Stimulated activated CD4-positive, alpha-beta T cell treated with anti-CD3 and anti-CD28 coated beads, Interleukin-1b, Interleukin-23, amount 100 ng/mL, for 4 hours (primary cell): ENCODE results near the gene NSG1.
"Not testable (repeated sequence)": the region's sequence is repeated elsewhere in the genome, so short reads cannot be mapped to it uniquely, and the experiment has no call there.

Source experiments
- DNase-seq, 2 donors: peaks; one replicate each; pipeline ENCODE4 v3.0.0-alpha.2; 2020; ENCODE audit warnings: low read depth in 2 of 2

The NSG1 gene

GRCh38 chr4:4433941-4434340 is 47.0 kb downstream of the NSG1 start:
- no peak for DNase-seq

GRCh38 chr4:4436244-4436823 is 49.4 kb downstream of the NSG1 start:
- DNase-seq: no peak

DNA sequence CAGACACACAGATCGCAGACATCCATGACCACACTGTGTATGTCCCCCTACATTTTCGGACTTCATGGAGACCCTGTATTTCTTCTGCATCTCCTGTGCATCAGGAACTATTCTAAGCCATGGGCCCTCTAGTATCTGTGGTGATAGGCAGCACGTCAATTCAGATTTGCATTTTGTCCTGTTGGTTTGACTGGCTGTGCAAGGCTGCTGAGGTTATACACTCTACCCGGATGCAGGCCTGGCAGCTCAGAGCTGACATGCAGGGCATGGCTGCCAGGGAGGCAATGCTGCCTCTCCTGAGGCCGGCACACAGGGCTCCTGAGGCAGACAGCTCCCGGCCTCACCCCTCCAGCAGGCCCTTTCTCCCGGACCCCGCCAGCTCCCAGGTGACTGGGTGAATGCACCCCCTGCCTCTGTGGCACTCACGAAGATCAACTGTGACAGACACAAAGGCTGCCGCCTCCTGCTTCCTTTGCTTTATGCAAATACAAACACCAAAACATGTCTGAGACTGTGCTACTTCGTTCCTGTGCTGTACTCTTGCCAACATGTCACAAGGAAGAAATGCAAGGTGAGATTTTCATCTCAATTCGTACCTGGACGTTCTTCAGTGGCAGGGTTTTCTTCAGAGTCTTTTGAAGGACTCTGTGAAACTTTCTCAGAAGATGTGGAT is 51.0 kb downstream of the NSG1 start:
- DNase-seq: no peak

DNA sequence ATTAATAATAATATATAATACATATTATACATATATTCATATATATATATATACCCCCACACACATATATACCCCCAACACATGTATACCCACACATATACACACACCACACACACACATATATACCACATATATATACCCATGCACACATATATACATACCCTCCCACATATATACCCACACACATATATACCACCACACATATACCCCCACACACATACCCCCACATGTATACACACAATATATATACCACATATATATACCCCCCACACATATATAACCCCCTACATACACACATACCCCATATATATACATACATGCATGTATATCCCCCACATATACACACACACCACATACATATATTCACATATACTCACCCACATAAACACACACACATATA is 52.0 kb downstream of the NSG1 start:
- no peak for DNase-seq

DNA sequence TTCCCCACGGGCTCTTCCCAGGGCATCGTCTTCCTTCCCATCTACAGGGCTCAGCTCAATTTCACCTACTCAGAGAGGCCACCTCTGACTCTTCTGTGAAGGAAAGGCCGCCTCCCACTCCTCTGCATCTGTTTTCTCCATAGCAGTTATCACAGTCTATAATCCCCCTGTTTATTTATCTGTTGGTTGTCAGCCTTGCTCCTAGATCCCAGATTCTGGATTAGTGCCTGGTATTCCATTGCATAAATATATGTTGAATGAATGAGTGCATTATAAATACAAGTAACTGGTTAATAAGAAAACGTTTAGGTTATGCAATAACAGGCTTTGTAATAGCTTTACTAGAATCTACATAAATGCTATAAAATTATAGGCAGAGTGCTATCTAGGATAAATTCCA is 52.9 kb downstream of the NSG1 start:
- no peak for DNase-seq

DNA sequence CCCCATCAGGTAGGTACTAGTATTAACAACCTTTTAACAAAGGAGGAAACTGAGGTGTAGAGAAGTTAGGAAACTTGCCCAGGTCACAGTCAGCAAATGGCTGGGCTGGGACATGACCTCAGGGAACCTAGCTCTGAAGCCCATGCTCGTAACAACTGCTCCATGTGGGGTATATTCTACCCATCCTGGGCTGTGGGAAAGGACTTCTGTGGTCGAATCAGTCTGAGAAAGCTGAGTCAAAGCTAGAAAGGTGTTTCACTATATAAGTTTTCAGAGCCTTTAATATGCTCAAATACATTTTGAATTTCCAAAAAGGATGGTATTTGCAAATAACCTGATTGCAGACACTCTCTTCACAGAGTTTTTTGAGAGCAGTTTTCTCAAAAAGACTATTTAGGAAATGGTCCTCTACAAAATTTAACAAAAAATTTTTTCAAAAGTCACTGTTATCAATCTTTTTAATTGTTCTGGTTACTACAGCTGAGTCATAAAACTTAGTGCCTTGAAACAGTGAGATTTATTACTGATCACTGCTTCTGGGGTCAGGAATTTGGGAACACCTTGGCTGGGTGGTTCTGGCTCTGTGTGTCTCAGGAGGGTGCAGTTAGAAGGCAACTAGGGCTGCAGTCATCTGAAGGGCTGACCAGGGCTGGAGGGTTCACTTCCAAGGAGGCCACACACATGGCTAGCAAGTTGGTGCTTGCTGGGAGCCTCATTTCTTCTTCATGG is 53.6 kb downstream of the NSG1 start:
- DNase-seq: no peak

- no peak for DNase-seq
Observed at GRCh38 chr4:4443821-4444220, 56.9 kb downstream of the NSG1 start.

DNA sequence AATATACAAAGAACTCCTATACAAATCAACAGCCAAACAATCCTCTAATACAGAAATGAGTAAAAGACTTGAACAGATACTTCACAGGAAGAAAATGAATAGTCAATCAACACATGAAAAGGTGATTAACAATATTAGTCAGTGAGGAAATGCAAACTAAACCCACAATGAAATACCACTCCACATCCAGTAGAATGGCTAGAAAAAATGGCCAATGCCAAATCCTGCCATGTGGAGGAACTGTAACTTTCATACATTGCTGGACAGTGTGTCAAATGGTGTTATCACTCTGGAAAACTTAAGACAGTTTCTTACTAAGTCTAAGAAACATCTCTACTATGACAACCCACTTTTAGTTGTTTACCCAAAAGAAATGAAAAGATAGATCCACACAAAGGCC is 59.5 kb downstream of the NSG1 start:
- no peak for DNase-seq

DNA sequence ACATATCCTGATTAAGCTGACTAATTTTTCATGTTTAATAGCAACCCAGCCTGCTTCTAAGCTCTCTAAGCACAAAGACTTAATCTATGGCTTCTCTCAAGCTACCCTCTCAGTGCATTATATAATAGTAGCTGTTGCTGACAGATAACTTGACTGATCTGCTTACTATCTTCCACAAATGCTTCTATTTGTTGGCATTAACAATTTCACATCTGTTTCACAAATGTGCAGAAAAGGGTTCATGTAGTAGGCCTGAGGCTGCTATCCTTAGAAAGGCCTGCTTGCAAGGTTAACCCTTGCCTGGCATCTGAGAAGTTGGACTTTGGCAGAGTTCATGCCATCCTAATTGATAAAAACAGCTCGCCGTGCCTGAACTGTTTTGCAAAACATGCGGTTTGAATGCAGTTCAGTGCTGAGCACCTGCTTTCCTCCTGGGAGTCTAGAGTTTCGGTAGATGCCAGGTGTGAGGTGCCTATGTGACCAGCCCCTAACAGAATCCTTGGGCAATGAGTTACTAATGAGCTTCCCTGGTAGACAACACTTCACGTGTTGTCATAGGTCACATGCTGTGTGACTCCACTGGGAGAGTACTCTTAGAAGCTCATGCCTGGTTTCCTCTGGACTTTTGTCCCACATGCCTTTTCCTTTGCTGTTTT is 68.4 kb downstream of the NSG1 start:
- no peak for DNase-seq

DNA sequence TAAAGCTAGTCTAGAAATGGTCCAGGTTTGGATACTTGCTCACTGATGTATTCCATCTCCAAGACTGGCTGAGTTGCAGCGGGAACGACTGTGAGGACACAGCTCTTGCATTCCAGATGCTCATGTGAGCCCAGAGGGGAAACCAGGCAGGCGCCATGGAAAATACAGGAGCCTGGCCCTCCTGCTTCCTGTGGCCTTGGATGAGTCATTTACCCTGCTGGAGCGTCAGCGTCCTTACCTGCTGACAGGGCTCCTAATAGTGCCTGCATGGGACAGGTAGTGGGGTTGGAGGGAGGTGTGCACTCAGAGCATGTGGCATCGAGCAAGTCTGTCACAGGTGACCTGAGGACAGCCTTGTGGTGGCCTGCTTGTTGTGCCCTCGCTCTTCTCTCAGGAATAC is 69.4 kb downstream of the NSG1 start:
- DNase-seq: no peak

- no peak for DNase-seq
Observed at GRCh38 chr4:4456816-4457578, 70.1 kb downstream of the NSG1 start.

DNA sequence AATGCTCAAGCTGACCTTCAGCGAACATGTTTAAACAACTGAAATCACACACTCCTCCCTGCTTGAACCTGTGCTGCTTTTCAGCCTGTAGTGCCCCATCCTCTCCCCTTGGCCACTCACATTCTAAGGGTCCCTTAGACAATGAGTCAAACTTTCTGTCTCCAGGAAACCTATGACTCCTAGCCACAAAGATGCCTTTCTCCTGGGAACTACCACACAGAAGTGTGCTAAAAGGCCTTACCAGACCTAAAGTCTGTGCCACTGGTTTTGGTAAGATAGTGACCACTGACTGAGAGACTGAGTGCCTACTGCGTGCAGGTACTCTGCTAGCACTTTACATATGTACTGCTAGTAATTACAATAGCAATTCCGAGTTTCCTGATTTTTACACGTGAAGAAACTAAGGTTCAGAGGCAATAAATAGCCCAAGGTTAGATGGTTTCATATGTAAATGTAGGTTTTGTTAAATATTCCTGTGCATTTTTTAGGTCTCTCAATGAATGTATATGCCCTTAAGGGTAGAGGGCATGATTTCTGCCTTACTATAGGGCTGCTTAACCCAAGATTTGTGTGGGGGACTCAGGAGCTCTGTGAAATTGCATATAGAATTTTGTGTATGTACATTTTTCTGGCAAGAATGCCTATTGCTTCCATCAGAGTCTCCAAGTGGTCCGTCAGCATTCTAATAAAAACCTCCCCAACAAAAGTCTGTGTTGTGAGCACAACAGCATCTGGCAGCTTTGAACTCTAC is 71.1 kb downstream of the NSG1 start:
- no peak for DNase-seq

GRCh38 chr4:4459181-4459580 is 72.3 kb downstream of the NSG1 start:
- no peak for DNase-seq

DNA sequence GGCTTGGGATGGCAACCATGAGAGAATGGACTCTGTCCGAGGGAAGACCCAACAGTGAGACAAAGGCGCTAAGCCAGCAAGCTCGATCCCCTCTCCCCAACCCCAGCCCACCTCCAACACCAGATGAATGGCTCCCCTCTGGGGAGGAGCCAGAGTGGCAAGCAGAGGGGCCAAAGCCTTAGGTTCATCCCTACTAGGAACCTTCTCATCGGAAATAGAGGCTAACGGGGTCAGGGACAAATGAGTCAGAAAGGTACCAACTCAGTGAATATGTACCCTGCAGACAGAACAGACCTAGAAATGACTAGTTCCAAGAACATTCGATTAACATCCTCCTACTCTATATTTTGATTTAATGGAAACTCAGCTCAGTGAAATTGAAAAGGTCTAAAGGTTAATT is 73.9 kb downstream of the NSG1 start:
- DNase-seq: no peak

DNA sequence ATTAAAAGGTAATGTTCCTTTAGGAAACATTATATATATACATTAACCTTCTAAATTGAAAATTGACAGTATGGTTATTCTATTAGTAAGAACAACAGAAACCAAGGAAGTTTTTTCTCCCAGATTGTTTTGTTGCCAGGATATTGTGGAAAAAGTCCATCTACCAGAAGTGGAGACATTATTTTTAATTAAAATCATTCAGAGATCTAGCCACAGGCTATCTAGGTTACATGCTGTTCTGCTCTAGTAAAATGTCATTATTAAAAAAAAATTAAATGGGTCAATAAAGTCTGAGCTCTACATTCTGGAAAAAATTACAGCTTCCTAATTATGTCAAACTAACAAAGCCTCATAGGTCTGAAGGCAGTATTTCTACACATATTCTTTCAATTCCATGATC is 74.3 kb downstream of the NSG1 start:
- DNase-seq: no peak

DNA sequence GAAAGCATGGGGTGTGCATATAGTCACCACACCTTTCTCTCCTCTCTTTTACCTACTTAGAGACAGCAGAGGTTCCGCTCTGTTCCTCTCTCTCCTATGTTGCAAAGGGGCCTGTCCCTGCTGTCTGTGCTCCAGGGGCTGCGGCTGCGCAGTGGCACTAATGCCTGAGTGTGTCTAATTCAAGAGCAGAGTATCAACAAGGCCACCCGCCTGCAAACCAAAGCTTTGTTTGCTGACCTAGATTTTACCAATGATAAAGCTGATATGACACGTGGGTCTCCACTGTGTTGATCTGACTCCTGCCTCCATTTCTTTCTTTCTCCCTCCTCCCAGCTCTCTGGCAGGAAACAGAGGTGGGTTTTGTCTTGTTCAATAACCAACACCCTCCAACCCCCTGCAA is 74.9 kb downstream of the NSG1 start:
- peak in 1 of 2 donors; percentile 9 for DNase-seq

DNA sequence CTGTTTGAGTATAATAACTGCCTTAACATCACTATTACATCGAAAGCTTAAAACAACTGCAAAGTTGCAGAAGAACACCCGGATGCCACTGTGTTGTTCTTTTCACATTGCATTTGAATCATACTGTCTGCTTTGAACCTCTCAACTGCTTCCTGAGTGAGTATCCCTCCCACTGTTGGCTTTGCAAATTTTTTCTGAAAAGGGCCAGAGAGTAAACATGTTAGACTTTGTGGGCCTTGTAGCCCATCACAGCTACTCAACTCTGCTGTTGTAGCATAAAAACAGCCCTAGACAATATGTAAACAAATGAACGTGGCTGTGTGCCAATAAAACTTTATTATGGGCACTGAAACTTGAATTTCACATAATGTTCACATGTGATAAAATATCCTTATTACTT is 76.1 kb downstream of the NSG1 start:
- DNase-seq: no peak

DNA sequence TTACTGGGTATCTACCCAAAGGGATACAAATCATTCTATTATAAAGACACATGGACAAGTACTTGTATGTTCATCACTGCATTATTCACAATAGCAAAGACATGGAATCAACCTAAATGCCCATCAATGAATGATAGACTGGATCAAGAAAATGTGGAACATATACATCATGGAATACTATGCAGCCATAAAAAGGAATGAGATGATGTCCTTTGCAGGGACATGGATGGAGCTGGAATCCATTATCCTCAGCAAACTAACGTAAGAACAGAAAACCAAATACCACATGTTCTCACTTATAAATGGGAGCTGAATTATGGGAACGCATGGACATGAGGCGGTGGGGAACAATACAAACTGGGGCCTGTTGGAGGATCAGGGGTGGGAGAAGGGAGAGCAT is 78.3 kb downstream of the NSG1 start:
- DNase-seq: not testable (repeated sequence)
